PC-3 (cell line): ENCODE measurements around the gene NKD2. TPM values are rescaled to one million over a fixed set of nuclear protein-coding genes. Genes with fewer than 3 reads are reported as not detected.

Source experiments
- ATAC-seq: fragments of 200-7000 bp; cut with Tn5 transposase; 2 replicates; pipeline ENCODE4 v1.9.1; 2020; ENCODE audit warnings: mild to moderate bottlenecking, moderate library complexity
- BruUV-seq: library from RNA; stranded (reverse); fragments of 400-500 nt; replicated peaks from 2 replicates; lab custom pipeline; 2021; lab: Mats Ljungman, UMichigan
- CTCF ChIA-PET: fragments of 300-600 bp; sonication (Branson Sonifier 250); formaldehyde crosslinking; loops from one replicate; lab custom pipeline; 2022; ENCODE audit warnings: antibody characterized with exemption; lab: Charles Lee
- POLR2A ChIA-PET: fragments of 300-600 bp; sonication (Branson Sonifier 250); formaldehyde crosslinking; loops from one replicate; lab custom pipeline; 2022; ENCODE audit warnings: antibody characterized with exemption; ENCODE audit not compliant: unreplicated experiment; lab: Charles Lee
- DNase-seq: peaks from one replicate; pipeline ENCODE4 v3.0.0-alpha.2; 2015
- H2AFZ ChIP-seq: fragments of 300-600 bp; sonication (generic); 2 replicates; pipeline ENCODE4 v1.6.0; 2016; ENCODE audit warnings: antibody characterized with exemption, low read length
- H3F3A ChIP-seq: fragments of 300-600 bp; sonication (generic); one replicate; pipeline ENCODE4 v1.6.0; 2017; ENCODE audit warnings: antibody characterized with exemption, low read length, control low read depth, mild to moderate bottlenecking; ENCODE audit not compliant: unreplicated experiment
- H3K27ac ChIP-seq: fragments of 300-600 bp; sonication (generic); 2 replicates; pipeline ENCODE4 v1.5.1; 2016; ENCODE audit warnings: mild to moderate bottlenecking, low read length
- H3K27me3 ChIP-seq: fragments of 300-600 bp; sonication (generic); 2 replicates; pipeline ENCODE4 v1.6.1; 2016; ENCODE audit warnings: low read length, mixed read lengths
- H3K36me3 ChIP-seq: fragments of 300-600 bp; sonication (generic); 2 replicates; pipeline ENCODE4 v1.6.1; 2016; ENCODE audit warnings: low read depth, mixed run types, low read length, mixed read lengths
- H3K4me1 ChIP-seq: fragments of 300-600 bp; sonication (generic); 2 replicates; pipeline ENCODE4 v1.5.1; 2016; ENCODE audit warnings: low read length; ENCODE audit not compliant: insufficient read depth
- H3K4me2 ChIP-seq: fragments of 300-600 bp; sonication (generic); 2 replicates; pipeline ENCODE4 v1.6.0; 2016; ENCODE audit warnings: low read length
- H3K4me3 ChIP-seq: fragments of 300-600 bp; sonication (generic); 2 replicates; pipeline ENCODE4 v1.5.1; 2016; ENCODE audit warnings: mild to moderate bottlenecking, low read length, mixed read lengths
- H3K79me2 ChIP-seq: fragments of 300-600 bp; sonication (generic); 2 replicates; pipeline ENCODE4 v1.6.1; 2017; ENCODE audit warnings: low read length, mixed read lengths
- H3K9ac ChIP-seq: fragments of 300-600 bp; sonication (generic); 2 replicates; pipeline ENCODE4 v1.6.0; 2016; ENCODE audit warnings: mild to moderate bottlenecking, low read length
- H3K9me2 ChIP-seq: fragments of 300-600 bp; sonication (generic); replicated peaks from 2 replicates; pipeline ENCODE4 v1.6.1; 2016; ENCODE audit warnings: mixed run types, low read length, mixed read lengths
- H3K9me3 ChIP-seq: fragments of 300-600 bp; sonication (generic); 2 replicates; pipeline ENCODE4 v1.6.1; 2016; ENCODE audit warnings: low read length, mixed read lengths
- H4K20me1 ChIP-seq: fragments of 300-600 bp; sonication (generic); 2 replicates; pipeline ENCODE4 v1.6.1; 2016; ENCODE audit warnings: low read length, mixed read lengths
- CTCF ChIP-seq: fragments of 300-600 bp; sonication (generic); conservative IDR thresholded peaks from 2 replicates; pipeline ENCODE4 v1.5.1; 2017; ENCODE audit warnings: antibody characterized with exemption, low read depth, mild to moderate bottlenecking, low read length
- EZH2 ChIP-seq: fragments of 300-600 bp; sonication (generic); IDR thresholded peaks from one replicate; pipeline ENCODE4 v1.6.1; 2017; ENCODE audit warnings: antibody characterized with exemption, mild to moderate bottlenecking, low read length; ENCODE audit not compliant: unreplicated experiment
- EZH2phosphoT487 ChIP-seq: fragments of 300-600 bp; sonication (generic); IDR thresholded peaks from 2 replicates; pipeline ENCODE4 v1.6.1; 2018; ENCODE audit warnings: mild to moderate bottlenecking, antibody characterized with exemption, low read length, borderline replicate concordance
- intact Hi-C: fragments of 100-400 bp; cut with micrococcal nuclease; formaldehyde crosslinking; loops from 2 replicates; pipeline ENCODE4 v1.9.0; 2023
- total RNA-seq: library from RNA; depleted of rRNA; stranded (reverse); fragments of >200 nt; gene quantifications from 2 replicates; pipeline ENCODE4 v1.2.3, GENCODE V29; 2014

The NKD2 gene
- total RNA-seq, 1 experiment from 2014 or later: 1.6 TPM

- Histone ChIP-seq H3K9ac (peak overlapping the region; percentile 36; the same call in 1 of the 2 replicates), H3K9me3 (no peaks in the 10 kb centered on the region)
These were observed 3.3 kb upstream of the NKD2 start for GRCh38 chr5:1005249-1005851.

GRCh38 chr5:1005904-1006655 lies 2.5 kb upstream of the NKD2 start:
- Histone ChIP-seq H3K36me3 (no peaks in the 10 kb centered on the region), H2AFZ (no peak overlapping the region), H3K9ac (no peak overlapping the region), H3K4me3 (no peak overlapping the region), H3K27me3 (peaks cover 19% of the 10 kb centered on the region), H3K4me1 (peaks cover 26% of the 10 kb centered on the region), H3F3A (peaks cover 5% of the 10 kb centered on the region), H3K9me2 (no peaks in the 10 kb centered on the region), H3K4me2 (no peak overlapping the region), H3K27ac (no peak overlapping the region), H3K79me2 (no peaks in the 10 kb centered on the region), H3K9me3 (no peaks in the 10 kb centered on the region), H4K20me1 (0 out of 2 replicates have a peak, but pooled peaks cover 5% of the 10 kb centered on the region)
- no TSS peak for BruUV-seq
- DNase-seq: no peak
- no peak for TF ChIP-seq CTCF
- TF ChIP-seq EZH2: no peak
- TF ChIP-seq EZH2phosphoT487: no peak
- ChIA-PET POLR2A (no interaction called here), CTCF (no interaction called here)
- no peak for ATAC-seq
- intact Hi-C loops: loop anchor here (10.0 kb wide), 1 partner anchor 159 kb away; no protein-coding TSS in a partner anchor

More at GRCh38 chr5:1005249-1005851, 3.3 kb upstream of the NKD2 start:
- intact Hi-C loops: loop anchor here (10.0 kb wide), 1 partner anchor 159 kb away; no protein-coding TSS in a partner anchor
- no peak overlapping the region; the same call in 1 of the 2 replicates for H2AFZ ChIP-seq
- no peak overlapping the region; the same call in 1 of the 2 replicates for H3K4me3 ChIP-seq
- H3K4me1 ChIP-seq: peaks cover 26% of the 10 kb centered on the region
- no peaks in the 10 kb centered on the region for H3K36me3 ChIP-seq
- CTCF ChIA-PET: no interaction called here
- TF ChIP-seq EZH2phosphoT487 (no peak), CTCF (no peak), EZH2 (no peak)
- H3K79me2 ChIP-seq: no peaks in the 10 kb centered on the region
- peaks cover 5% of the 10 kb centered on the region for H3F3A ChIP-seq
- no TSS peak for BruUV-seq
- no peak for DNase-seq
- no peak overlapping the region for H3K27ac ChIP-seq
- POLR2A ChIA-PET: no interaction called here
- peak overlapping the region; percentile 71 for H3K4me2 ChIP-seq
- H3K9me2 ChIP-seq: no peaks in the 10 kb centered on the region
- 0 out of 2 replicates have a peak, but pooled peaks cover 5% of the 10 kb centered on the region for H4K20me1 ChIP-seq
- ATAC-seq: no peak
- peaks cover 23% of the 10 kb centered on the region for H3K27me3 ChIP-seq
